BLaER1 (cell line): Measurements from ENCODE around the gene RDH5.

Source experiments
- H3K27ac ChIP-seq: shearing (Covaris generic); formaldehyde crosslinking; 2 replicates; pipeline ENCODE4 v1.8.1; 2022
- H3K27me3 ChIP-seq: shearing (Covaris generic); formaldehyde crosslinking; 2 replicates; pipeline ENCODE4 v1.8.1; 2022
- H3K36me3 ChIP-seq: shearing (Covaris generic); formaldehyde crosslinking; 2 replicates; pipeline ENCODE4 v1.8.1; 2022
- H3K4me1 ChIP-seq: shearing (Covaris generic); formaldehyde crosslinking; 2 replicates; pipeline ENCODE4 v1.8.1; 2022
- H3K4me2 ChIP-seq: shearing (Covaris generic); formaldehyde crosslinking; 2 replicates; pipeline ENCODE4 v1.8.1; 2022
- H3K4me3 ChIP-seq: shearing (Covaris generic); formaldehyde crosslinking; 2 replicates; pipeline ENCODE4 v1.8.1; 2022
- H3K9ac ChIP-seq: shearing (Covaris generic); formaldehyde crosslinking; 2 replicates; pipeline ENCODE4 v1.8.1; 2022
- H3K9me3 ChIP-seq: shearing (Covaris generic); formaldehyde crosslinking; 2 replicates; pipeline ENCODE4 v1.8.1; 2022
- H4K20me1 ChIP-seq: shearing (Covaris generic); formaldehyde crosslinking; 2 replicates; pipeline ENCODE4 v1.8.1; 2022
- Cebpa-rat ChIP-seq: shearing (Covaris generic); IDR thresholded peaks from 2 replicates; pipeline ENCODE4 v1.8.1; 2022

The RDH5 gene

GRCh38 chr12:55711786-55712553, 8.2 kb upstream of the RDH5 start:
- Histone ChIP-seq H3K9me3 (no peaks in the 10 kb centered on the region), H3K27ac (no peak overlapping the region), H3K9ac (no peak overlapping the region), H3K4me1 (peaks cover 40% of the 10 kb centered on the region), H4K20me1 (no peaks in the 10 kb centered on the region), H3K36me3 (no peaks in the 10 kb centered on the region), H3K4me2 (no peak overlapping the region), H3K27me3 (peaks cover 16% of the 10 kb centered on the region), H3K4me3 (no peak overlapping the region)
- TF ChIP-seq Cebpa-rat, result no peak

GRCh38 chr12:55712700-55713415, 7.3 kb upstream of the RDH5 start:
- no peak overlapping the region for H3K4me2 ChIP-seq
- H3K9me3 ChIP-seq, result no peaks in the 10 kb centered on the region
- no peak overlapping the region for H3K27ac ChIP-seq
- no peak overlapping the region for H3K4me3 ChIP-seq
- no peak for TF ChIP-seq Cebpa-rat
- no peaks in the 10 kb centered on the region for H4K20me1 ChIP-seq
- peaks cover 10% of the 10 kb centered on the region; the same call in 1 of the 2 replicates for H3K27me3 ChIP-seq
- no peak overlapping the region for H3K9ac ChIP-seq
- H3K36me3 ChIP-seq, result no peaks in the 10 kb centered on the region
- H3K4me1 ChIP-seq, result peaks cover 43% of the 10 kb centered on the region

- no peak overlapping the region for H3K9ac ChIP-seq
- no peak overlapping the region for H3K27ac ChIP-seq
- no peak overlapping the region for H3K4me3 ChIP-seq
Measured at GRCh38 chr12:55713721-55714120, 6.5 kb upstream of the RDH5 start.

GRCh38 chr12:55715169-55715764, 4.9 kb upstream of the RDH5 start:
- TF ChIP-seq Cebpa-rat, result no peak
- peak overlapping the region; percentile 29; the same call in 1 of the 2 replicates for H3K27ac ChIP-seq

More at GRCh38 chr12:55713721-55714120, 6.5 kb upstream of the RDH5 start:
- H3K9me3 ChIP-seq, result no peaks in the 10 kb centered on the region
- no peak overlapping the region for H3K4me2 ChIP-seq
- peaks cover 44% of the 10 kb centered on the region for H3K4me1 ChIP-seq
- no peaks in the 10 kb centered on the region for H4K20me1 ChIP-seq
- 0 out of 2 replicates have a peak, but pooled peaks cover under 1% of the 10 kb centered on the region for H3K36me3 ChIP-seq
- H3K27me3 ChIP-seq, result peaks cover 5% of the 10 kb centered on the region; the same call in 1 of the 2 replicates
- no peak for TF ChIP-seq Cebpa-rat

GRCh38 chr12:55715833-55716581, 4.2 kb upstream of the RDH5 start, which contains the start of gene BLOC1S1:
Gene BLOC1S1 (plus strand): TSS chr12:55716046. CDS start chr12:55716052, 6 bp downstream.
- Histone ChIP-seq H3K27me3 (no peaks in the 10 kb centered on the region), H3K4me3 (peak within 1 kb of the TSS; percentile 82), H3K9me3 (no peaks in the 10 kb centered on the region), H3K36me3 (peaks cover 12% of the 10 kb centered on the region; the same call in 1 of the 2 replicates), H3K9ac (peak within 1 kb of the TSS; percentile 82), H3K4me2 (peak within 1 kb of the TSS; percentile 93), H3K27ac (peak within 1 kb of the TSS; percentile 85), H3K4me1 (peaks cover 55% of the 10 kb centered on the region), H4K20me1 (no peaks in the 10 kb centered on the region)
- no peak for TF ChIP-seq Cebpa-rat

More at GRCh38 chr12:55715169-55715764, 4.9 kb upstream of the RDH5 start:
- Histone ChIP-seq H3K4me2 (peak overlapping the region; percentile 93), H3K4me1 (peaks cover 48% of the 10 kb centered on the region), H3K9me3 (no peaks in the 10 kb centered on the region), H3K36me3 (peaks cover 11% of the 10 kb centered on the region; the same call in 1 of the 2 replicates), H3K9ac (peak overlapping the region; percentile 82; the same call in 1 of the 2 replicates), H3K27me3 (no peaks in the 10 kb centered on the region), H4K20me1 (no peaks in the 10 kb centered on the region), H3K4me3 (peak overlapping the region; percentile 82)

- peak overlapping the region; percentile 82 for H3K9ac ChIP-seq
- peak overlapping the region; percentile 82 for H3K4me3 ChIP-seq
- no peak for TF ChIP-seq Cebpa-rat
- peaks cover 17% of the 10 kb centered on the region; the same call in 1 of the 2 replicates for H3K36me3 ChIP-seq
- H3K4me2 ChIP-seq, result peak overlapping the region; percentile 93
- peaks cover 61% of the 10 kb centered on the region for H3K4me1 ChIP-seq
- H3K9me3 ChIP-seq, result no peaks in the 10 kb centered on the region
- H3K27me3 ChIP-seq, result no peaks in the 10 kb centered on the region
- H3K27ac ChIP-seq, result peak overlapping the region; percentile 85
- no peaks in the 10 kb centered on the region for H4K20me1 ChIP-seq
Measured at GRCh38 chr12:55716582-55716957, 3.6 kb upstream of the RDH5 start.

- H3K9ac ChIP-seq, result peak overlapping the region; percentile 82
- H3K36me3 ChIP-seq, result peaks cover 21% of the 10 kb centered on the region; the same call in 1 of the 2 replicates
- H3K4me3 ChIP-seq, result peak overlapping the region; percentile 82
- H3K4me2 ChIP-seq, result peak overlapping the region; percentile 93
- peaks cover 68% of the 10 kb centered on the region for H3K4me1 ChIP-seq
- no peak for TF ChIP-seq Cebpa-rat
- no peaks in the 10 kb centered on the region for H3K9me3 ChIP-seq
- H3K27ac ChIP-seq, result peak overlapping the region; percentile 85; the same call in 1 of the 2 replicates
- H4K20me1 ChIP-seq, result no peaks in the 10 kb centered on the region
- no peaks in the 10 kb centered on the region for H3K27me3 ChIP-seq
Measured at GRCh38 chr12:55717011-55718007, 2.9 kb upstream of the RDH5 start.

- Histone ChIP-seq H3K4me1 (peaks cover 75% of the 10 kb centered on the region), H3K36me3 (peaks cover 21% of the 10 kb centered on the region; the same call in 1 of the 2 replicates), H3K9me3 (no peaks in the 10 kb centered on the region), H3K27me3 (no peaks in the 10 kb centered on the region), H4K20me1 (no peaks in the 10 kb centered on the region), H3K9ac (peak overlapping the region; percentile 82; the same call in 1 of the 2 replicates), H3K4me3 (no peak overlapping the region), H3K4me2 (peak overlapping the region; percentile 93), H3K27ac (no peak overlapping the region)
- no peak for TF ChIP-seq Cebpa-rat
Measured at GRCh38 chr12:55718015-55718414, 2.2 kb upstream of the RDH5 start.
